Measurements from ENCODE around the gene PES1. TPM values are rescaled to one million over a fixed set of nuclear protein-coding genes. Genes with fewer than 3 reads are reported as not detected.
A peak's percentile ranks its signal among the peaks of the same experiment; 100 is the strongest.
"Not testable (repeated sequence)": the region's sequence is repeated elsewhere in the genome, so short reads cannot be mapped to it uniquely, and the experiment has no call there.

The PES1 gene
- total RNA-seq, 1 donor from 2014 or later, result 75.6 TPM

GRCh38 chr22:30636226-30637077, 44.7 kb upstream of the PES1 start:
- no peak for DNase-seq (ENCODE audit: extremely low spot score in 2 of 2)
- Histone ChIP-seq H3K36me3 (no peaks in the 10 kb centered on the region), H3K27me3 (no peaks in the 10 kb centered on the region), H3K4me3 (peak overlapping the region; percentile 57 to 82), H3K27ac (peak overlapping the region; percentile 98), H3K9me3 (no peaks in the 10 kb centered on the region), H3K4me1 (peaks cover 37% of the 10 kb centered on the region)
- intact Hi-C loops (cut with DNase I), result loop anchor here (10.0 kb wide), 2 partner anchors 118 to 288 kb away; no protein-coding TSS in a partner anchor
- TF ChIP-seq POLR2A (IDR thresholded peaks at IDR 0.05), result no peak
- peak in 1 of 2 donors; percentile 16 for TF ChIP-seq POLR2AphosphoS5 (IDR thresholded peaks at IDR 0.05; ENCODE audit: insufficient read depth in 1 of 2, low read depth in 1 of 2)

- peak in 1 of 2 donors; percentile 91 for DNase-seq (ENCODE audit: extremely low spot score in 2 of 2)
- peaks cover 37% of the 10 kb centered on the region for H3K4me1 ChIP-seq
- peak within 1 kb of the TSS; percentile 57 to 82 for H3K4me3 ChIP-seq
- H3K9me3 ChIP-seq, result no peaks in the 10 kb centered on the region
- H3K36me3 ChIP-seq, result no peaks in the 10 kb centered on the region
- H3K27me3 ChIP-seq, result no peaks in the 10 kb centered on the region
- peak within 1 kb of the TSS; percentile 98 for H3K27ac ChIP-seq
- peak in 1 of 2 donors; percentile 61 for TF ChIP-seq POLR2A (IDR thresholded peaks at IDR 0.05)
- peak in 2 of 3 experiments; percentile 15 to 35 for TF ChIP-seq CTCF (IDR thresholded peaks at IDR 0.05)
- peak in 1 of 2 donors; percentile 57 for TF ChIP-seq POLR2AphosphoS5 (IDR thresholded peaks at IDR 0.05; ENCODE audit: insufficient read depth in 1 of 2, low read depth in 1 of 2)
- intact Hi-C loops (cut with DNase I), result loop anchor here (10.0 kb wide), 2 partner anchors 119 to 289 kb away; no protein-coding TSS in a partner anchor
Observed at GRCh38 chr22:30635273-30636225, 43.8 kb upstream of the PES1 start, which contains the start of gene SLC35E4. SLC35E4 (plus strand) TSS chr22:30635781; CDS start chr22:30636451, 670 bp downstream.

GRCh38 chr22:30634471-30635233, 42.9 kb upstream of the PES1 start:
- no peaks in the 10 kb centered on the region for H3K27me3 ChIP-seq
- peak overlapping the region; percentile 98 for H3K27ac ChIP-seq
- no peaks in the 10 kb centered on the region for H3K36me3 ChIP-seq
- intact Hi-C loops (cut with DNase I), result loop anchor here (10.0 kb wide), 2 partner anchors 120 to 290 kb away; no protein-coding TSS in a partner anchor
- H3K4me1 ChIP-seq, result peaks cover 37% of the 10 kb centered on the region
- TF ChIP-seq POLR2AphosphoS5 (IDR thresholded peaks at IDR 0.05; ENCODE audit: insufficient read depth in 1 of 2, low read depth in 1 of 2), result peak; percentile 64 to 81
- peak; percentile 88 to 99 (median 96) for TF ChIP-seq CTCF (IDR thresholded peaks at IDR 0.05)
- TF ChIP-seq POLR2A (IDR thresholded peaks at IDR 0.05), result no peak
- DNase-seq (ENCODE audit: extremely low spot score in 2 of 2), result peak in 1 of 2 donors; percentile 92
- H3K4me3 ChIP-seq, result peak overlapping the region; percentile 57 to 82
- no peaks in the 10 kb centered on the region for H3K9me3 ChIP-seq

GRCh38 chr22:30631469-30631868, 39.8 kb upstream of the PES1 start:
- H3K27ac ChIP-seq; H3K36me3 ChIP-seq; H3K9me3 ChIP-seq; DNase-seq (ENCODE audit: extremely low spot score in 2 of 2); H3K27me3 ChIP-seq; H3K4me3 ChIP-seq: not testable (repeated sequence)
- H3K4me1 ChIP-seq, result peaks cover 20% of the 10 kb centered on the region
- intact Hi-C loops (cut with DNase I), result loop anchor here (10.0 kb wide), 2 partner anchors 123 to 293 kb away; no protein-coding TSS in a partner anchor

- Histone ChIP-seq H3K4me3 (no peak overlapping the region), H3K27me3 (no peaks in the 10 kb centered on the region), H3K36me3 (no peaks in the 10 kb centered on the region), H3K4me1 (no peaks in the 10 kb centered on the region), H3K9me3 (no peaks in the 10 kb centered on the region), H3K27ac (no peak overlapping the region)
- no peak for DNase-seq (ENCODE audit: extremely low spot score in 2 of 2)
- no peak for TF ChIP-seq CTCF (IDR thresholded peaks at IDR 0.05)
- TF ChIP-seq POLR2A (IDR thresholded peaks at IDR 0.05), result no peak
- TF ChIP-seq POLR2AphosphoS5 (IDR thresholded peaks at IDR 0.05; ENCODE audit: insufficient read depth in 1 of 2, low read depth in 1 of 2), result no peak
- intact Hi-C loops (cut with DNase I), result no loop called here
Observed at GRCh38 chr22:30628491-30628890, 36.8 kb upstream of the PES1 start.

Data from vagina (tissue), 2 donors.